GM18505 (cell line): Measurements from ENCODE around the gene MLLT6.

Experiments
- ATAC-seq: cut with Tn5 transposase; IDR thresholded peaks from one replicate; pipeline ENCODE4 v1.9.1; 2021; ENCODE audit not compliant: unreplicated experiment
- POLR2A ChIP-seq: IDR thresholded peaks from 4 replicates; pipeline ENCODE4 v1.6.1; 2011; ENCODE audit warnings: borderline replicate concordance; ENCODE audit not compliant: insufficient read depth, insufficient read length; ENCODE audit errors: extremely low read depth

Gene MLLT6

DNA sequence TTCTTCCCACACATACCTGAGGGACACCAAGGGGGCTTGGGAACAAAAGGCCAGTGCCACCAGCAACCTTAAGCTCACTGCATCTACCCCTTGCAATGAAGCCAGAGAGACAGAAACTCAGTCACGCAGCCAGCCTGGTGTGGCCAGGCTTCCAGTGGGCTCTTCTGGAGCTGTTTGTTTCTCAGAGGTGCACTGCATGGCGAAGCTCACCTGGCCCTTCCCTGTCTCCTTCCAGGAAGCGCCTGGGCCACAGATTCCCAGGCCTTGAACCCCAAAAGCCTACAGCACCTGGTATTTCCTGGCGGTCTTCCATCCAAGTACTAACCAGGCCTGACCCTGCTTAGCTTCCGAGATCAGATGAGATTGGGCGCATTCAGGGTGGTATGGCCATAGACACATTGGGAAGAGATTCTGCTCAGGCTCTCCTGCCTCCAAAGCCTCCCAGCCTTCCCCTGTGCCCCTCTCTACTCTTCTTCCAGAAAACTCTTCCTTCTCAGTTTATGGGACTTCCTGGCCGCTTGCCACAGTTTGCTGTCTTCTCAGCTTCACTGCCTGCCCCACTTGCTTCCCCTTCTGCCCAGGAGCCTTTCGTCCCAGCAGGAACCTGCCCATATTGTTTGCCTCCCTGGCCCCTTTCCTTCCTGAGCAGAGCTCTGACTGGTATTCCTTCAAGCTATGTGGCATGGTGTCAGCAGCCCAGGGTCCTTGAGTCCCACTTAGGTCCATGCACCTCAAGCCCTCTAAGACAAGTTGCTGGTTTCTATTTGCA, 26.6 kb downstream of the MLLT6 start:
- TF ChIP-seq POLR2A = no peak

DNA sequence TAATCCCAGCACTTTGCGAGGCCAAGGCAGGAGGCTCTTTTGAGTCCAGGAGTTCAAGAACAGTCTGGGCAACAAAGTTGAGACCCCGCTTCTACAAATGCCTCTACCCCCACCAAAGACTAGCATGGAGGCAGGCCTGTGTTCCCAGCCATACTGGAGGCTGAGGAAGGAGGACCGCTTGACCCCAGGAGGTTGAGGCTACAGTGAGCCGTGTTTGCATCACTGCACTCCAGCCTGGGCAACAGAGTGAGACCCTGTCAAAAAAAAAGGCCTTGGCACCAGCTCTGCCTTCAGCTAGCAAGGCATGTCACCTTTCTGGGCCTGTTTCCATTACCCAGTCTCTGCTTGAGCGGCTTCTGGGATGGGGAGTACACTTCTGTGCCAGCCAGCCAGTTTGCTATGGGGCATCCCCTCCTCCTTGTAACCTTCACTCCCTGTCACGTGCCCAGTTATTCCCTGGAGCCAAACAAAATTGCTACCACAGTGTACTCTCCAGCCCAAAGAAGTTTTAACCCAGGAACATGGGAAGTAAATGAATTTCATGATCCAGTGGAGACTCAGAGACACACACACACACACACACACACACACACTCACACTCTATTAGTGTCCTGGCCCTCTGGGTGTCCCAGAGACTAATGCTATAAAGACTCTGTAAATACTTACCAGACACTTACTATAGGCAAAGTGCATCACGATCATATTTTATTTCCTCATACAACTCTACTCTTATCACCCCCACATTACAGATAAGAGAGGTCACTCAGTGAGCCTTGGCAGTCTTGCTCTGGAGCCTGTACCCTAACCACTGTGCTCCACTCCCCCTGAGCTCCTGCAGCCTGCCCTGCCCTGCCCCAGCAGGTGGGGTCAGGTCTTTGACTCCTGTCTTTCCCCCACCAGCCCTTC, 27.6 kb downstream of the MLLT6 start:
- TF ChIP-seq POLR2A = no peak
- no peak for ATAC-seq

More for the DNA sequence above, 26.6 kb downstream of the MLLT6 start:
- no peak for ATAC-seq

DNA sequence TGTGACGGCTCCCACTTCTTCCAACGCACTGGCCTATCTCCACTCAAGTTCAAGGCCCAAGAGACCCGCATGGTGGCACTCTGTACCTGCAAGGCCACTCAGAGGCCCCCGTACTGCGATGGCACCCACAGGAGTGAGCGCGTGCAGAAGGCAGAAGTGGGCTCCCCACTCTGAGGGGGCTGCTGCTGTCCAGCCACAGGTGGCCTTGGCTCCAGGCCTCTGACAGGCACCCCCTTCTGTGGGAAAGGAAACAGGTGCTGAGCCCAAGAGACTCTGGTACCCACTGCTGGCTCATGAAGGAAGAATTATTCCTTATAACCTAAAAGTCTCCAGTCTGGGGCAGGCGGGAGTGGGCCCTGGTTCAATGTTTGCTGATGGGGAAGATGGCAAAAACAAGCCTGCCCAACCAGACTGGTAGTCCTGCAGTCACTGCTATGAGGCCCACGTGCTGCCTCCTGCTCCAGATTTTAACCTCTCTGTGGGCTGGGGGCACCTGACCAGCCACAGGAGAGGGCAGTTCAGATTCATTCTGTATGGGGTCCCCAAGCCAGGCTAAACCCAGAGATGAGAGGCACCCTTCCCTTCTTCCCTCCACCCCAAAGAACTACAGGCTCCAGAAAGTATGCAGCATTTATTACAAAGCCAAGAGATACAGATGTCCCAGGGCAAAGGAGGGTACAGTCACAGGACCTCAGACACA, 28.4 kb downstream of the MLLT6 start:
- TF ChIP-seq POLR2A = no peak
- no peak for ATAC-seq

DNA sequence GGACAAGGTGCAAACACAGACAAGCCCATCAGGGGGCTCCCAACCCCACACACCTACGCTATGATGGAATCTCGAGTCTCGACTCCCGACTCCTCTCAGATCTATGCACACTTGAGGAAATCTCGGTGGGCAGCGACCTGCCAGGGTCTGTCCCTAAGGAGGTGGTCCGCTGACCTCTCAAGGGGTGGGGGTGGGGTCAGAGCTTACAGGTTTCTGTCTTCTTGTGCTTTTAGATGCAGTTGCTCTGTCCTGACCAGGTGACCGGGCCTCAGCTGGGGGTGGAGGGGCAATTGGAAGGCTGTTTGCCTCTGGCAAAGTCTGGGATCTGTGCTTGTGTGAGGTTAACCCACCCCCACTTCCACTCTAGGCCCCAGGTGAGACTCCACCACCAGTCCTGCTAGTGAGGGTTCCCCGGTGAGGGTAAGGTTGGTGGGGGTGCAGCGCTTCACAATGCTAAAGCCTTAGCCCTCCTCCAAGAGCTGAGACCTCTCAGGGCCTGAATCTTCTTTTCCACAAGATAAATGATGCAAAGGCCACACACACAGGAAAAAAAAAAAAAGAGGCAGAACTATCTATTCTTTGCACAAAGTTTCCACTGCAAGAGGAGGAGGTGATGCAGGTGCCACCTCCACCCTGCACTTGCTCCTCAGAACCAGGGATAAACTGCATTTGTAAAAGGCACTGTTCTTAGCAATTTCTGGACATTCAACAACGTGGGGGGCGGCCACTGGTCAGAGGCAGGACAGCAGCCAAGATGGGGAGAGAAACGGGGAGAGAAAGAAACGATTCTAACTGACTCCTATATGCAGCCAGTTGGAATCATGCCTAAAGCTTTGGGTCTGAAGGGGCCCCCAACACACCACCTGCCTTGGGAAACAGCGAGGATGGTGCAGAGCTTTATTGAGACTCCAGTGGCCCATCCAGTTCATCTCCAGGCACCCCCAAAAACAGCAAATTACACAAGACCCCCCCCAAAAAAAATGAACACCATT, 29.2 kb downstream of the MLLT6 start:
- ATAC-seq = no peak
- TF ChIP-seq POLR2A = no peak

DNA sequence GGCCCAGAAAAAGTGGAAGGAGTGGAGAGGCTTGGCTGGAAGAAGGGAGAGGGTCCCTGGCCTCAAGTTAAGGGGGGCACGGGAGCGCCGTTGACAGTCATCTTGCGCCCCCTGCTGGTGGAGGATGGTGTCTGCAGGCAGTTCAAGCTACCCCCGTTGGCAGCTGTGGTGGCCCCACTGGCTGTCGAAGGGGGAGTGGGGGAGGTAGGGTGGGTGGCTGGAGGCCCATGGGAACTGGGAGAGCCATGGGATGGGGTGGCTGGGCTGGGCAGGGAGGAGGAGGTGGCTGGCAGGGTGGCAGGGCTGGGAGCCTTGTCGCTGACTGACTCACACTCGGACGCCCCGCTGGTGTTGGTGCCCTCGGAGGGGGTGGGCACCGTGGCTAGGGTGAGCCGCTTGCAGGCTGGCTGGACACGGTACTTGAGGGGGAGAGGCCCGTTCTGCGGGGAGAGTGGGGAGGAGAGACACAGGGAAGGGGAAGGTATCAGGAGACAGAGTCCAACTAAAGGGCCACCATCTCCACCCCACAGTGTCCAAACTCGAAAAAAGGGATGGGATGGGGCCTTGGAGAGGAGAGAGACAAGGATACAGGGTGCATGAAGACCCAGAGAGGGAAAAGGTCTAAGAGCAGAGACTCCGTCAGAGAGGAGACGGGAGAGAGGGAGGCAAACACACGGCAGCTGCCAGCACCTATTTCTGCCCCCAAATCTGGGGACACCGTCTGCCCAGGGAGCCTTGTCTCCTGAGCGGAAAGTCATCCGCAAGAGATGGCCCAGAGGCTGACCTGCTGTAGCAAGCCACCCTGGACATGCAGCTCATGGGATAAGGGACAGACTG, 30.3 kb downstream of the MLLT6 start:
- no peak for ATAC-seq
- no peak for TF ChIP-seq POLR2A

DNA sequence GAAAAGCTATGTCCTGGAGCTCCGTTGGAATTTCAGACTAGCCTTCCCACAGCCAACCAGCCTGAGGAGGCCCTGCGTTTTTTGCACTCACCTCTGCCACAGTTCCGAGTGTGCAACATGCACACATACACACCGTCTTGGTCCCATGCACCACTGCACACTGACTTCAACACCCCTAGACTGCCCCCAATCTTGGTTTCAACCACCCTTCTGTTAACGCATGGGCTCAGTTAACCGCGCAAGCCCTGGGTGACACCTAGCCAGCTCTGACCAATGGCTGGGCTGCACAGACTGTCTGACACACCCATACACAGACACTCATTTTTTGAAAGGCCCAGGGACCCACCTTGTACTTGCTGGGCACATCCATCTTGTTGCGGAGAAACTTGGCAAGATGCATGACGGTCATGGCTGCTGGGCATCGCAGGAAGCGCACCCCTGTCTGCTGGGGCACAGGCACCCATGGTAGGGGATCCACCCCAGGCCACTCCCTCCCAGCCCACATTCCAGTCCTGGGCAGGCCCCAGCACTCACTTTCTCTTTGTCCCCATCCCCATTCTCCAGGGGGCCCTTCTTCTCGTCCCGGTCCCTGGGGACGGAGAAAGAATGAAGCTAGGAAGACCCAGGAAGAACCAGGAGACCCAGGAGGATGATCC, 33.1 kb downstream of the MLLT6 start:
- TF ChIP-seq POLR2A = no peak
- ATAC-seq = no peak

DNA sequence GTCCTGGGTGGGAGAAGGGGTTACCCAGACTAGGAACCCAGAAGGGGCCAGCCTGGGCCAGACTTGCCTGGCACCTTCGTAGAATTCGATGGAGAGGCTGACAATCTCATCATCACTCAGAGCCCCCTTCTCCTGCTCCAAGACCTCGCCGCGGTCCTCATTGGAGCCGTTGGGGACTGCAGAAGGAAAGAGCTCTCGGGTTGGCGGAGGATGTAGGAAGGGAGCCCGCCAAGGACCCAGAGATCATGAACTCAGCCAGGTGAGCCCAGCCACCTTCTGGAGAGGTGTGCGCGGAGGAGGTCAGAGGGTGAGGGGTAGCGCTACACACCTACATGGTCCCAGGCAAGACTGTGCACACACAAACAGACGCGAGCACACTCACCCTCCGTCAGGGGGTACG, 33.6 kb downstream of the MLLT6 start:
- no peak for ATAC-seq
- no peak for TF ChIP-seq POLR2A

DNA sequence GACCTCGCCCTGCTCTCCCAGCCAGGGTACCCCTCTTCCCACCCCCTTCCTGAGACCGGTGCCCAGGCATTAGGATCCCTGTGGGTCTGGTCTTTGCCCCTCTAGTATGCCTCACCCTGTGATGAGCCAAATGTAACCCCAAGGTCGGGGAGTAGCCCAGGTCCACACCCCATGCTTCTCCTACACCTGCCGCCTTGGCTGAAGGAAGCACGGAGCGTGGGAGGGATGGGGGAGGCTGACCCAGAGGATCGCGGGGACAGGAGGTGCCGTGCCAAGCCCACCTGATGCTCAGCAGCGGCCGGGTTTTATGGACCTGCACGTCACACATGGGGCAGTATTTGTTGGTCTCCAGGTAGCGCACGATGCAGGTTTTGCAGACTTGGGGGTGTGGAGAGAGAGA, 34.2 kb downstream of the MLLT6 start:
- TF ChIP-seq POLR2A = no peak
- ATAC-seq = no peak

DNA sequence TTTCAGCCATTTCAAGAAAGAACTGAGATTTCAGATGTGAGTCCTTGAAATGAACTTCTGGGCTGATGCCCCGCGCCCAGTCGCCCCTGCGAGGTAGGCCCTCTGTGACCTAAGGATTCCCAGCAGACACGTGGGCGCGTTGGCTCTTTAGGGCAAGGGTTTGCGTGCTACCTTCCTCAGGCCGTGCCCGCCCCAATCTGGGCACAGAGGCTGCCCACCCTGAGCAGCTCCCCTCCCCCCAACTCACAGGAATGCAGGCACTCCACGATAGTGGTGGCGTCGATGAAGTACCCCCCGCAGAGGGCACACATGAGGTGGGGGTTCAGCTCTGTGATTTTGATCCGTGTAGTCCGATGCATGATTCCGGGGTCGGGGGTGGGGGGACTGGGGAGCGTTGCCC, 35.0 kb downstream of the MLLT6 start:
- TF ChIP-seq POLR2A = no peak
- ATAC-seq = no peak

DNA sequence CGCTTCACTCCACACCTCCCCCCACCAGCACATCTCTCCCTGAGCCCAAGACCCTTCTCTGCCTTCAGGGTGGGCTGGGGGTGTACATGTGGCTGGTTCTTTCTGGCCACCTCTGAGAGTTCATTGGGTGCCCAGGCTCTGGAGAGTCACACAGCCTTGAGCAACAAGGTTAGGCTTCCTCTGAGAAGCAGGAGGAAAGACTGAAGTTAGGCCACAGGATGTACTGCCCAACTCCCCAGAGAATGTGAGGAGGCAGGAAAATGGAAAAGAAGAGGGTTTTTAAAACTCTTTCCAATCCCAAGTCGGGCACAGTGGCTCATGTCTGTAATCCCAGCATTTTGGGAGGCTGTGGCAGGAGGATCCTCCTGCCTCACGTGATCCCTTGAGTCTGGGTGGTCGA, 35.7 kb downstream of the MLLT6 start:
- ATAC-seq = no peak
- no peak for TF ChIP-seq POLR2A

DNA sequence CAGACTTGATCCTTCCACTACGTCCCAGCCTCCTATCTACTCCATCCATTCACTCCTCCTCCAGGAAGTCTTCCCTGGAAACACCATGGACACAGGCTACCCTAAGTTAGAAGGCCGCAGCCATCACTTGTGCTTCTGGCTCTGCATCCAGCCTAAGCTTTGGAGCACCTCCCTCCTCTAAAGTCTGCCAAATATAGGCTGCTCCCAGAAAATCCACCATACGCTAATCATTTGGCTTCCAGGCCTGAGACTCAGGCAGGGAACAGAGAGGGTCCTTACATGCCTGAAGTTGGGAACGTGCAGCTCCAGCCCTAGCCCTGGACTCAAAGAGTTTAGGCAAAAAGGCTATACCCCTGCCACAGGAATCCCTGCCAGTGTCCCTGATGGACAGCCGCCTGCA, 36.4 kb downstream of the MLLT6 start:
- no peak for TF ChIP-seq POLR2A
- ATAC-seq = no peak

DNA sequence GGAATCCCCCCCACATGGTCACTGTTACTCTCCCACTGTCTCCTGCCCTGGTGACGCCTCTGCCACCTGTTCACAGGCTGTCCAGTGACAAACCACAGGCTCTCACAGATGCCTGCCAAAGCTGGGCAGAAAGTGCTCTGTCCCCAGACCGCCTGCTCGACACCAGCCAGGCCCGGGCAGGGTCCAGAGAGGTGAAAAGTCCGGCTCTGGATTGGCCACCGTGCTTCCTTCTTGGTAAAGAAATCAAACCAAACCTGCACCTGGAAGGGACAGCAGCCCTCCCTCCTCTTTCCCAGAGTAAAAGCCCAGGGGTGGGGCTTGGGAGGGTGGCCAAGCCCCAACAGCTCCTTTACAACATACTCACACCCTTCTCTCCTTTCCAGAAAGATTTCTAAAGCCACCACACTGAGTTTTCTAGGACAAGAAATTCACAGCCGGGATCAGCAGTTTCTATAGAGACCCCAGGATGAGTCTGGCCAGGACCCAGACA, 36.9 kb downstream of the MLLT6 start:
- ATAC-seq = no peak
- no peak for TF ChIP-seq POLR2A
